HG02798 (cell line): Measurements from ENCODE around the gene NAA80.
A peak's percentile ranks its signal among the peaks of the same experiment; 100 is the strongest.
"Not testable (repeated sequence)": the region's sequence is repeated elsewhere in the genome, so short reads cannot be mapped to it uniquely, and the experiment has no call there.

Source experiments
- ATAC-seq: cut with Tn5 transposase; IDR thresholded peaks from one replicate; pipeline ENCODE4 v1.9.1; 2021; ENCODE audit warnings: mild to moderate bottlenecking; ENCODE audit not compliant: unreplicated experiment, poor library complexity

Gene NAA80

GRCh38 chr3:50293079-50293801 lies 6.0 kb downstream of the NAA80 start:
- no peak for ATAC-seq

GRCh38 chr3:50292159-50293078 lies 6.8 kb downstream of the NAA80 start, which contains the start of gene IFRD2:
IFRD2 (minus strand) TSS chr3:50292429; CDS start chr3:50292274, 155 bp downstream.
- ATAC-seq: peak; percentile 96

- no peak for ATAC-seq
Observed at GRCh38 chr3:50290161-50290641, 9.0 kb downstream of the NAA80 start.

- ATAC-seq: no peak
Observed at GRCh38 chr3:50289130-50289529, 10.1 kb downstream of the NAA80 start.

GRCh38 chr3:50288387-50289007 lies 10.7 kb downstream of the NAA80 start:
- no peak for ATAC-seq

- no peak for ATAC-seq
Observed at GRCh38 chr3:50287262-50287661, 11.9 kb downstream of the NAA80 start.

GRCh38 chr3:50286322-50287227 lies 12.6 kb downstream of the NAA80 start:
- ATAC-seq: no peak

GRCh38 chr3:50284121-50284520 lies 15.1 kb downstream of the NAA80 start:
- ATAC-seq: not testable (repeated sequence)

- no peak for ATAC-seq
Observed at GRCh38 chr3:50279255-50280016, 19.8 kb downstream of the NAA80 start.

- no peak for ATAC-seq
Observed at GRCh38 chr3:50278880-50279224, 20.4 kb downstream of the NAA80 start, which contains the start of gene LSMEM2. LSMEM2 (plus strand) TSS chr3:50279087; CDS start chr3:50279114, 27 bp downstream.

- no peak for ATAC-seq
Observed at GRCh38 chr3:50278123-50278879, 20.9 kb downstream of the NAA80 start.

- no peak for ATAC-seq
Observed at GRCh38 chr3:50276762-50277101, 22.5 kb downstream of the NAA80 start.

- no peak for ATAC-seq
Observed at GRCh38 chr3:50275996-50276761, 23.0 kb downstream of the NAA80 start.

- no peak for ATAC-seq
Observed at GRCh38 chr3:50275141-50275995, 23.8 kb downstream of the NAA80 start.

- ATAC-seq: no peak
Observed at GRCh38 chr3:50274371-50275104, 24.7 kb downstream of the NAA80 start.

GRCh38 chr3:50273689-50274065 lies 25.5 kb downstream of the NAA80 start:
- no peak for ATAC-seq
